Esophagus mucosa (tissue), 1 donor: ENCODE data around the gene ZNF117. TPM values are rescaled to one million over a fixed set of nuclear protein-coding genes. Genes with fewer than 3 reads are reported as not detected.
"Not testable (repeated sequence)": the region's sequence is repeated elsewhere in the genome, so short reads cannot be mapped to it uniquely, and the experiment has no call there.

Source experiments
- ATAC-seq: fragments of 200-7000 bp; cut with Tn5 transposase; one replicate; pipeline ENCODE4 v1.9.1; 2020
- total RNA-seq: library from RNA; stranded (reverse); gene quantifications from one replicate; pipeline ENCODE4 v1.2.4, GENCODE V29; 2023
- donor health status: DM: yes; HTN: yes; CAD: no.

Gene ZNF117
- total RNA-seq, 1 donor from 2014 or later, result 10.7 TPM

DNA sequence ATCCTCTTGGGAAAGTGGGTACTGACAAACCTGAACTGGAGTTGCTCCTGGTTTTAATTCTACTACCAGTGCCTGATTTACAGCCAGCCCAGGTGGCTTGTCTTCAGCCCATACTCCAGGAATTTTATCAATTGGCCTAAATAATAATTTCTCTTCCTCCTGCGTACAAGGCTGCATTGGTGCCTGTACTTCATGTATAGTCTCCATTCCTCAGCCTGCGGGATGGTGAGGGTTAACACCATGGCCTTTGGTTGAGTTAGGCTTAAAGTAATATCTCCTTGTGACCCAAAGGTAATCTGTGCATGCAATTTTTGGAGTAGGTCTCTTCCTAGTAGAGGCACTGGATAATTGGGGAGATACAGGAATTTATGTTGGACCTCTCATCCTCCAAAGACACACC is 5.5 kb upstream of the ZNF117 start:
- ATAC-seq, result no peak

DNA sequence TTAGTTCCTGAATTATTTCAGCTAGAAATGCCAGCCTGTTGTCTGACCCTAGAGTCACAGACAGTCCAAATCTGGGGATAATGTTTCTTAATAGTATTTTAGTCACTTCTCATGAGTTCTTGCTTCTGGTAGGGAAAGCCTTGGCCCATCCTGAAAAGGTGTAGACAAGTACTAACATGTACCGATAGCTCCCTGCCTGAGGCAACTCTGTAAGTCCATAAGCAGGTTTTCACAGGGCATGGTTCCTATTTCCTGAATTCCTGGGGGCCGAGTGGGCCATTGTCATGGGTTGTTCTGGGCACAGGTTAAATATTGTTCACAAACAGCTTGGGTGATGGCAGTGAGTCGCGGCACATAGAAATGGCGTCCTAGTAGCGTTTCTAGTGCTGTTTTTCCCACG is 3.1 kb upstream of the ZNF117 start:
- ATAC-seq, result peak; percentile 70

DNA sequence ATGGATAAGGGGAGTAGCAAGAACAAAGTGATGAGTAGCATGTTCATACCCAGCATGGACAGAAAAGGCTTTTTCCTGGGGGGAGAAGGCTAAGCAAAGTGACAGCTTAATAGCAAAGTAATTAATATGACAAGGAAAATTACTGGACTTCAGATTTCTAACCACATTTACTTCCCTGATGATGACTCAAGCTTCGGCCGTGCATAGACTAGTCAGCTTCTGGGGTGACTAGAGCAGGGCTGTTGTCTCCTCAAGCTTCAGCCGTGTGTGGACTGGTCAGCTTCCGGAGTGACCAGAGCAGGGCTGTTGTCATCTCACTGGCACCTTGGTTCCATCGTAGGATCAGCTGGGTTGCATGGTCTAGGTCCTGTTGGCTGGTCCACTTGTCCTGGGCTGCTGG is 2.1 kb upstream of the ZNF117 start:
- ATAC-seq, result peak; percentile 49

DNA sequence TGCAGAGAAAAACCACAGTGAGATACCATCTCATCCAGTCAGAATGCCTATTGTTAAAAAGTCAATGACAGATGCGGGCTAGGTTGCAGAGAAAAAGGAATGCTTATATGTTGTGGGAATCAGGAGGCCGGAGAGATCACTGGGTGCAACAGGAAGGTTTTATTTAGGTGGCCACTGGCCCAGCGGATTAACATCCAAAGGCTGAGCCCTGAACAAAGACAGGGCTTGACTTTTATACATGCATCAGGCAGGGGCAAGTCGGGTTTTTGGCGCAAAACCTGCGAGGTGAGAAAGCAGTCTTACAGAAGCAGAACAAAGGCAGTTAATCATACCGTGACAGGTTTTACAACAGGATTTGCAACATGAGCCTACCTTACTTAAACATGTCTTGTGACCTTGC is 620 bp downstream of the ZNF117 start:
- ATAC-seq, result peak; percentile 82

DNA sequence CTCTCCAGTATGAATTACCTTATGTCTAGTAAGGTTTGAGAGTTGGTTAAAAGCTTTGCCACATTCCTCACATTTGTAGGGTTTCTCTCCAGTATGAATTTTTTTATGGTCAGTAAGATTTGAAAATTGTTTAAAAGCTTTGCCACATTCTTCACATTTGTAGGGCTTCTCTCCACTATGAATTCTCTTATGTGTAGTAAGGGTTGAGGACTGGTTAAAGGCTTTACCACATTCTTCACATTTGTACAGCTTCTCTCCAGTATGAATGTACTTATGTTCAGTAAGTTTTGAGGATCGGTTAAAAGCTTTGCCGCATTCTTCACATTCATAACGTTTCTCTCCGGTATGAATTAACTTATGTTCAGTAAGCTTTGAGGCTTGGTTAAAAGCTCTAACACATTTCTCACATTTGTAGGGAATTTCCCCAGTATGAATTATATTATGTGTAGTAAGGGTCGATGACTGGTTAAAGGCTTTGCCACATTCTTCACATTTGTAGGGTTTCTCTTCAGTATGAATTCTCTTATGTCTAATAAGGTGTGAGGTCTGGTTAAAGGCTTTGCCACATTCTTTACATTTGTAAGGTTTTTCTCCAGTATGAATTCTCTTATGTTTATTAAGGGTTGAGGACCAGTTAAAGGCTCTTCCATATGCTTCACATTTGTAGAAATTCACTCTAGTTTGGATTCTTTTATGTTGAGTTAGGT is 12.2 kb downstream of the ZNF117 start:
- no peak for ATAC-seq

DNA sequence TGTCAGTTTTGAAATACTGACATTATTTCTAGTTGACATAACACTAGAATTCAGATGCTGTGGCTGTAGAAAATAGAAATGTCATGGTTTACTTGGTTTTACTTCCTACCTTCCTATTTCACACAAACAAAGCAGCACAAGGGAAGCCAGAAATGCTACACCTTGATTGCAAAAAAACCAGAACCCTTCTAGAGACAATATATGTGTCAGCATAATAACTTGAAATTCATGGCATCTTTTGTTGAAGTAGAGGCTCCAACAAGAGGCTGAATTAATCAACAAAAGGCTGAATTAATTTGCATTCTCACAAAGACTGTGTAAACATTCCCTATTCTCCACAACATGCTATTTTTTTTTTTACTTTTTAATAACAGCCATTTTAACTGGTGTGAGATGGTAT is 25.2 kb downstream of the ZNF117 start:
- no peak for ATAC-seq

DNA sequence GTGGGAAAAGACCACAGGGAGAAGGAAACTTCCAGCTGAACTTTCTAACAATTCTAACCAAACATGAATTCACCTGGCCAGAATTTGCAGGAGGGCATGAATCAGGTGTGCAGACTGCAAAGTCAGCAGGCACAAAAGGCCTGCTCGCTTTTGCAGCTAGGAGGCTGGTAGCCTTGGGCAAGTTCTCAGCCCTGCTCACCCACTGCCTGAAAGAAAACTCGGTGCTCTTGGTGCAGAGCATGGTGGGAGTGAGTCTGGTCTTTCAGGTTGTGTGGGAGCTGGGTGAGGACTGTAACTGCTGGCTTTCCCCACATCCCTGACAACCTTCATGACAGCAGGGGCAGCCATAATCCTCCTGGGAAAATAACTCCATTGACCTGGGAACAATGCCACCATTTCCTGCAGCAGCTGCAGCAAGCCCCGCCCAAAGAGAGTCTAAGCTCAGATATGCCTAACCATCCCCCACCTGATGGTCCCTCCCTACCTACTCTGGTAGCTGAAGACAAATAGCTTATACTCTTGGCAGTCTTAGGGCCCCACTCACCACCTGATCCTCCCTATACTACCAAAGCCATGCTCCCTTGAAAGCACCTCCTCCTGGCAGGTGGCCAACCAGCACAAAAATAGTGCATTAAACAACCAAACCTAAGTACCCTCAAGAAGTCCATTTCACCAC is 31.6 kb downstream of the ZNF117 start:
- ATAC-seq, result peak; percentile 55

DNA sequence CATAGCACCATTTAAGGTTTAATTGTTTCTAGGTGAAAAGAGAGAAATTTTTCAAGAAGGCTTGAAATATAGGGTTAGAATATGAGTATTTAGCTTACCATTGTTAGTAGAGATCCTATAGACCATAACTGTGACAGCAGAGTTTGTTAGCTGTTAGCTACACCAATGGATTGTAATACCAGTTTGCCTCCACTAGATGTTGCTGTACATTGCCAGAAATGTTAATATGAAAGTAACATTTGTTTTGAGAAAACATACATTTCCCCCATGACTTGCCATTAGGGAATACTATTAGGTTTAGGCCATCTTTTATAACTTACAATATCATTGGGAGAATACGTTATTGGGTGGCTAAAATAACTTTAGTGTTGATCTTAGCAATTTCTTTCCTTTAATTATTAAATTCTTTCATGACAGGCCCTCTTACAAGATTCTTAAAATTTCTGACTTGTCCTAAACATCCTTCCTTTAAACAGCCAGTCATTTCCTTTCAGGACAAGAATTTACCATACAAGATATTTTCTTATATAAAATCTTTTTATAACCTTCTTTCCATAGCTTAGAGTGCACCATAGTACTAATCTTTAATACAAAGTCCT is 39.5 kb downstream of the ZNF117 start:
- peak; percentile 85 for ATAC-seq

DNA sequence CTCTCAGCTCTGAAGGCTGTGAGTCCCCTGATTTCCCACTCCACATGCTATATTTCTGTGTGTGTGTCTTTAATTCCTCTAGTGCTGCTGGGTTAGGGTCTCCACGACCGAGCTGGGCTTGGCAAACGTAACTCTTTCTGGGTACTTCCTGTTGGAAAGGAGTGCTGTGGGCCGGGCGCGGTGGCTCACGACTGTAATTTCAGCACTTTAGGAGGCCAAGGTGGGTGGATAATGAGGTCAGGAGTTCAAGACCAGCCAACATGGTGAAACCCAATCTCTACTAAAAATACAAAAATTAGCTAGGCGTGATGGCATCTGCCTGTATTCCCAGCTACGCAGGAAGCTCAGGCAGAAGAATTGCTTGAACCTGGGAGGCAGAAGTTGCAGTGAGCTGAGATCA is 40.2 kb downstream of the ZNF117 start:
- ATAC-seq, result not testable (repeated sequence)

DNA sequence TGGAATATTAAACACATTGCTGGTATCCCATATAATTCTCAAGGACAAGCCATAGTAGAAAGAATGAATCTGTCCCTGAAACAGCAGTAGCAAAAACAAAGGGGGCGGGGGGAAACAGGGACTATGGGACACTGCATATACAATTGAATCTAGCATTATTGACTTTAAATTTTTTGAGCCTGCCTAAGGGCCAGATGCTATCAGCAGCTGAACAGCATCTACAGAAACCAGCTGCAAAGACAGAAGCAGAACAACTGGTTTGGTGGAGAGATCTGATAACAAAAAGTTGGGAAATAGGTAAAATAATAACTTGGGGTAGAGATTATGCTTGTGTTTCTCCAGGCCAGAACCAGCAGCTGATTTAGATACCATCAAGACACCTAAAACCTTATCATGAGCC is 42.1 kb downstream of the ZNF117 start:
- not testable (repeated sequence) for ATAC-seq

DNA sequence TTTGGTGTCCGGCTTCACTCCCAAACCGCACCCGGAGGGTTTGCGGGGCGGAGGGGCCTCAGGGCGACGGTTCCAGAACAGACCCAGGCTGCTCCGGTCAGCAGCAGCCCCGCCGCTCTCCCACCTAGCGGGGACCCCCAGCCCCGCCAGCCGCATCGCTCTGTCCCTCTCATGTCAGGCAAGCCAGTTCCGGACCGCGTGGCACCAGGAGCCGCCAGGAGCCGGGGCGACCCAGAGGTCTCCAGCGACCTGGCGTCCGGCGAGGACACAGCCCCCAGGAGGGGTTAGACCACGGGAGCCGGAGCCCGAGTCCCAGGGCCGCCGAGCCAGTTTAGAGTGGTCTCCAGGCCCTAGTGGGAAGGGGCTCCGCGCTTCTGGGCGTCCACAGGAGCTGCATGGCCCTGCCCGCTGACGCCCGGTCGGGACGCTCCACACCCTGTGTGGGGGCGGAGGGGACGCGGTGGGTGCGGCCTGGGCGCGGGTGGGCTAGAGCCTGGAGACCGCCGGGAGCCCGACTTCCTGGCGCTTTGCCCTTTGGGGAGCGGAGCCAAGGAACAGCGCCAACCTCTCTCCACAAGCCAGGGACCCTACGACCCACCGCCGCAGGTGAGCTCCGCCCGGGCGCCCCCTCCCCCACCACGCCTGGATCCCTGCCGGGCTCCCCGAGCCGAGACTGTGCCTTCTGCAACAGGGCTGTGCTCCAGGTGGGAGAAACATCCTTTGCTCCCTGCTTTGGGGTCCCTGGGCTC is 43.4 kb downstream of the ZNF117 start:
- peak; percentile 58 for ATAC-seq

DNA sequence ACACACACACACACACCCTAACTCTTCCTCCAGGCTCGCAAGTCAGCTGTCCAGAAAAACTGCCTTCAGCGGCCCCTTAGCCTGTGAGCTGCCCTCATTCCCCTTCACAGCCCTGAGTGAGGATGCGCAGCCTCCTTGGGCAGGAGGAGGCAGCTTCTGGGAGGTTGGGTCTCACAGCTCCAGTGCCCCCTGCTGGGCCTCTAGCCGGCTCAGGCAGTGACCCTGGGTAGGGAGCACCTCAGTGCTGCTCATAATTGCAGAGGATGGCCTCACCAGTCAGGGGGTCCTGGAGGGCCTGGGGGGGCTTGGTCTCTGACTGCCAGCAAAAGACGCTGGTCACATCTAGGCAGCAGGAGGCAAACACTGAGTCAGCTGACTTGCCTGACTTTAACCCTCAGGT is 44.1 kb downstream of the ZNF117 start:
- peak; percentile 8 for ATAC-seq

DNA sequence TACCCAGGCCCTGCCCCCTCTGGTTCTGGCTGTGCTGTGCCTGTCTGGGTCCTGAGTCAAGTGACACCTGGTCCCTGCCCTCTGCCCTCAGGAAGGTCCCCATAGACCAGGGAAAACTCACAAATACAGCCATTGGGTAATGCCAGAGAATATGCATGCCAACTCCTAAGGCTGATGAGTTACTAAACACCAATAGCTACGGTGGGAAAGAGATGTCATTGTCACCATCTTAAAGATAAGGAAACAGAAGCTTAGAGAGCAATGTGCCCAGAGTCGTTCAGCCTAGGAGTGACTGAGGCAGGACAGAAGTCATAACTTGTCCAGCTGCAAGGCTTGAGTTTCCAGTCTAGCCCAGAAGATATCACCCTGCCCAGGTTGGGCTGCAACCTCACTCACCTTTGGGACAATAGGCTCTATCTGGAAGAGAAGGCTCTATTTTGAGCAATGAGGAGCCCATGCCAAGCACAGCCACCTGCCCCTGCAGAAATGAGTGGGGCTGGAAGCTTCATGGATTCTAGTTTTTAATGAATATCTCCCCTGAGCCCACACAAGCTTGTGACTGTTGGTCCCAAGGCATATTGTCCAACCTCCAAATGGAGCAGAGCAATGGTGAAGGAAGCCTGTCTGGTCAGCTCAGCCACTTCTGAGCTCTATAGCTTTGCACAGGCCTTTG is 45.2 kb downstream of the ZNF117 start:
- ATAC-seq, result peak; percentile 62

DNA sequence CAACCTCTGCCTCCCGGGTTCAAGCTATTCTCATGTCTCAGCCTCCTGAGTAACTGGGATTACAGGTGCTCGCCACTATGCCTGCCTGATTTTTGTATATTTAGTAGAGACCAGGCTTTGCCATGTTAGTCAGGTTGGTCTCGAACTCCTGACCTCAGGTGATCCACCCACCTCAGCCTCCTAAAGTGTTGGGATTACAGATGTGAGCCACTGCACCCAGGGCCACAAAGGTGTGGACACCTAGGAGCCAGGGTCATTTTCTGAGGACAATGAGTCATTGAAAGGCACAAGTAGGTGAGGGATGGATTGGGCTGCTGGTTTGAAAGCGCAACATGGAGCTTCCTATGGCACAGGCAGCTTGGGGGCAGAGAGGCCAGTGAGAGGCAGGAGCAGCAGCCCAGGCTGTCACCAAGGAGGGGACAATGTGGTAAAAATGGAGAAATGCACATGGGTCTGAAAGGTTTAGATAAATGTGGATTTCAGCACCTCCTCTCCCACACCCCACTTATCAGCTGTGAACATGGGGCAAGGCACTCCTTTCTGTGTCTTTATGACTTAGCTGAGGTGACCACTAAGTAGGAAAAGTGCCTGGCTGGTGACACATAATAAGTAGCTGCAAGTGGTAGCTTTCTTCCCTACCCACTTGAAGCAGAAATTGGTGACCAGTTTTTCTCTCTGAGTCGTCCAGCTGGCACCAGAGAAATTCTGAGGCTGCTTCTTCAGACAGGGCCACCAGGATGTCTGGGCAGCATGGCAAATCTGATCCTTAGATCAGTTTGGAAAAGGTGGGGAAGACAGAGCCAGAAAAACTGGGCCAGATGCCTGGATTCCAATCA is 46.0 kb downstream of the ZNF117 start:
- ATAC-seq, result peak; percentile 48

DNA sequence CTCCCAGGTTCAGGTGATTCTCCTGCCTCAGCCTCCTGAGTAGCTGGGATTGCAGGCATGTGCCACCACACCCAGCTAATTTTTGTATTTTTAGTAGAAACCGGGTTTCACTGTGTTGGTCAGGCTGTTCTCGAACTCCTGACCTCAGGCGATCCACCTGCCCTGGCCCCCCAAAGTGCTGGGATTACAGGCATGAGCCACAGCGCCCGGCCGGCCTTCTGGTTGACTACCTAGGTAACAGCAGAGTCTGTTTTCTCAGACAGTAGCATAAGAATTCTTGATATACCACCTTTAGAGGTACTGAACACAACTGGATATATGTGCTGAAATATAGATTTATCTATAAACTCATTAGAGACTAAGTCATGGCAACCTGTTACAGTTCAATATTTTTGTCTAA is 50.8 kb downstream of the ZNF117 start:
- not testable (repeated sequence) for ATAC-seq

DNA sequence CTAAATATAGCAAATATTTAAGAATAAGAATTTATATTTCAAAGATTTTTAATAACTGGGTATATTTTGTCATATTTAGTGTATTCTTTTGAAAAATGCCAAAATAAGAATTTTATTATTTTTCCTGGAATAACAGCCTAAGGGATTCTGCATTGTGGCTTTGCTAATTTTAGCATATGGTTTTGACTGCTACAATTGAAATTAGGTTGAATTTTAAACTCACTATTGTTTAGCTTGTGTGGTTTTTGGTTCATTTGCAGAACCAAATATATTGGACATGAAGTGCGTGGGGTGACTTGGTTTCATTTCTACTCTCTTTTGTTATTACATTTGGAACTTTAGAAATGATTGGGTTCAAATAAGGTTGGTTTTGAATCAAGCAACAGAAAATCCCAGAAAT is 52.3 kb downstream of the ZNF117 start:
- no peak for ATAC-seq

DNA sequence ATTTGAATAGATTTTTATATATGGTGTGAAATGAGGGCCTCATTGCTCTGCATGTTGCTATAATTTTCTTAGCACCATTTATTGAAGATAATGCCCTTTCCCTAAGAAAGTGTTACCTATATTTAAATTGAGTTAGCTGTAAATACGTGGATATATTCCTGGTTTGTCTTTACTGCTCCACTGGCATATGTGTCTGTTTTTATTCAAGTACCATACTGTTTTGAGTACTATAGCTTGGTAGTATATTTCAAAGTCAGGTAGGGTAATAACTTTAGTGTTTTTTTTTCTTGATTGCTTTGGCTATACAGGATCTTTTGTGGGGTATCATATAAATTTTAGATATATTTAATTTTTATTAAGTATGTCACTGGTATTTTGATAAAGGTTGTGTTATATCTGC is 56.4 kb downstream of the ZNF117 start:
- ATAC-seq, result no peak

DNA sequence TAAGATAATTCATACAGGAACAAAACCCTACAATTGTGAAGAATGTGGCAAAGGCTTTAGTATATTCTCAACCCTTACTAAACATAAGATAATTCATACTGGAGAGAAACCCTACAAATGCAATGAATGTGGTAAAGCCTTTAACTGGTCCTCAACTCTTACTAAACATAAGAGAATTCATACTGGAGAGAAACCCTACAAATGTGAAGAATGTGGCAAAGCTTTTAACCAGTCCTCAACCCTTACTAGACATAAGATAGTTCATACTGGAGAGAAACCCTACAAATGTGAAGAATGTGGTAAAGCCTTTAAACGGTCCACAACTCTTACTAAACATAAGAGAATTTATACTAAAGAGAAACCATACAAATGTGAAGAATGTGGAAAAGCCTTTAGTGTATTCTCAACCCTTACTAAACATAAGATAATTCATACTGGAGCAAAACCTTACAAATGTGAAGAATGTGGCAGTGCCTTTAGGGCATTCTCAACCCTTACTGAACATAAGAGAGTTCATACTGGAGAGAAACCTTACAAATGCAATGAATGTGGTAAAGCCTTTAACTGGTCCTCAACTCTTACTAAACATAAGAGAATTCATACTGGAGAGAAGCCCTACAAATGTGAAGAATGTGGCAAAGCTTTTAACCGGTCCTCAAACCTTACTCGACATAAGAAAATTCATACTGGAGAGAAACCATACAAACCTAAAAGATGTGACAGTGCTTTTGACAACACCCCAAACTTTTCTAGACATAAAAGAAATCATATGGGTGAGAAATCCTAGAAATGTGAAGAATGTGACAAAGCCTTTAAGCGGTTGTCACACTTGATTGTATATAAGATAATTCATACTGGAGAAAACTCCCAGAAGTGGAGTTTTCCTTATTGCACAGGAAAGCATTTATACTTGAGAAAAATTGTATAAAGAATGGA is 62.3 kb downstream of the ZNF117 start:
- ATAC-seq, result not testable (repeated sequence)
